Activated CD4-positive, alpha-beta memory T cell treated with anti-CD3 and anti-CD28 coated beads for 36 hours (primary cell): ENCODE measurements around the gene FXYD6. TPM values are rescaled to one million over a fixed set of nuclear protein-coding genes. Genes with fewer than 3 reads are reported as not detected.

Source experiments
- CTCF ChIA-PET: fragments of 350-600 bp; sonication (Branson Sonifier 250); formaldehyde crosslinking; loops from one replicate; lab custom pipeline; 2021; ENCODE audit warnings: antibody characterized with exemption, inconsistent platforms; lab: Charles Lee
- POLR2A ChIA-PET: fragments of 350-600 bp; sonication (Branson Sonifier 250); formaldehyde crosslinking; loops from one replicate; lab custom pipeline; 2021; ENCODE audit warnings: antibody characterized with exemption; lab: Charles Lee
- DNase-seq: peaks from one replicate; pipeline ENCODE4 v3.0.0-alpha.2; 2020
- H3K27ac Mint-ChIP-seq: one replicate; pipeline ENCODE4 v1.8.0; 2021; ENCODE audit warnings: mixed read lengths
- H3K27me3 Mint-ChIP-seq: one replicate; pipeline ENCODE4 v1.8.0; 2021; ENCODE audit warnings: mixed read lengths
- H3K36me3 Mint-ChIP-seq: one replicate; pipeline ENCODE4 v1.8.0; 2021; ENCODE audit warnings: mixed read lengths
- H3K4me1 Mint-ChIP-seq: one replicate; pipeline ENCODE4 v1.8.0; 2021; ENCODE audit warnings: low read depth, mixed read lengths
- H3K4me3 Mint-ChIP-seq: one replicate; pipeline ENCODE4 v1.8.0; 2021; ENCODE audit warnings: mild to moderate bottlenecking, mixed read lengths
- H3K9me3 Mint-ChIP-seq: one replicate; pipeline ENCODE4 v1.8.0; 2021; ENCODE audit warnings: mixed read lengths
- intact Hi-C: fragments of 100-400 bp; cut with micrococcal nuclease; formaldehyde crosslinking; loops from one replicate; pipeline ENCODE4 v1.15.1; 2023
- total RNA-seq, 2 experiments: library from RNA; stranded (reverse); gene quantifications; one replicate each; pipeline ENCODE4 v1.2.3, GENCODE V29; 2021

FXYD6 gene
- total RNA-seq, 2 experiments from 2014 or later: 0.26 to 0.61 TPM

DNA sequence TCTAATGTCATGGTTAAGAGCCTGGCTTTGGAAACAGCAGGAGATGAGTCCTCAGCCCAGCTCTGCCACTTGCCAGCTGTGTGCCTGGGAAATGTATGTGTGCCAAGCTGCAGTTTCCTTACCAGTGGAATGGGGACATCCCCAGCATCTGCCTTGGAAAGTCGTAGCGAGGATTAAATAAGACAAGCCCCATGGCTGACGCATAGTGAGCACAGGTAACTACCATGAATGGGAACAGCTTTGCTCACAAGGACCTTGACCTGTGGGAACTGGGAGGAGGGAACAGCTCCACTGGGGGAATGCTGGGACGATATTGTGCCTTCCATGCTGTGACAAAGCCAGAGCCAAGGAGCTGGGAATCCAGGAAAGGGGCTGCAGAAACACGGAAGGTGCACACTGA lies 76.8 kb downstream of the FXYD6 start:
- Mint-ChIP-seq H3K36me3 (no peaks in the 10 kb centered on the region), H3K27ac (no peak overlapping the region), H3K9me3 (no peaks in the 10 kb centered on the region), H3K4me1 (peaks cover 7% of the 10 kb centered on the region), H3K27me3 (peaks cover 31% of the 10 kb centered on the region), H3K4me3 (no peak overlapping the region)
- DNase-seq: no peak
- POLR2A ChIA-PET: no interaction called here
- intact Hi-C loops: no loop called here
- CTCF ChIA-PET: interaction anchor here (2.8 kb wide), 1 partner anchor 9 kb away, joined by 19 read pairs; no protein-coding TSS in a partner anchor

DNA sequence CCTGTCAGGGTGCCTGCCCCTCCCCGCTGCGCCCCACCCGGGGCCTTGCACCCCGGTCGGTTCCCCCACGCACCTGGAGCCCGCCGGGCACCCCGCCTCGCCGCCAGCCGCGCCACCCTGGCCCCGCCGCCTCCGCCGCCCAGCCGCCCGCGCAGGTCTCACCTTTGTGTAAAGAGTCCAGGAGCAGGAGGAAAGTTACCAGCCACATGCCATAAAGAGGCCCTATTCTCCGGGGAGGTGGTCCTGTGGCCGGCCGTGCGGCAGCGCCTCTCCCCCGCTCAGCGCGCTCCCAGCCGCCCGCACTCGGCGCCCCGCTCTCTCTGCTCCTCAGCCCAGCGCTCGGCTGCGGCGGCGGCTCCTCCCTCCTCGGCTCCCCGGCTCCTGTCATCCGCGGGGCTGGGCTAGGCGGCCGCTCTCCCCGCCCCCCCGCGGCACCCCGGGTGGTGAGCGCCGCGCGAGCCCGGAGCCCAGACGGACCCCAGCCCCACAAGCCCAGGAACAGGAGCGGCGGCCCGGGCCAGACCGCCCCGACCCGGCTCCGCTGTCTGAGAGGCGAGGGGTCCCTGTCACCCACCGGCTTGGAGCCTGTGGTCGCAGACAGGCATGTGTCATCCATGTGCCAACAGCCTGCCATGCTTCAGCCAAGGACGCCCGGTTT lies 79.5 kb downstream of the FXYD6 start, which contains the start of gene DSCAML1:
Gene DSCAML1, minus strand, starts transcription at position 345 of the 658 bp plus-strand sequence. Its CDS starts 137 bp downstream, at position 208.
- ChIA-PET POLR2A (no interaction called here), CTCF (interaction anchor here (1.3 to 2.8 kb wide), 3 partner anchors 11 to 371 kb away, joined by 3 to 19 read pairs (median 8); no protein-coding TSS in a partner anchor)
- no peaks in the 10 kb centered on the region for H3K9me3 Mint-ChIP-seq
- intact Hi-C loops: no loop called here
- no peak within 1 kb of the TSS for H3K4me3 Mint-ChIP-seq
- DNase-seq: peak; percentile 42
- no peak within 1 kb of the TSS for H3K27ac Mint-ChIP-seq
- peaks cover 53% of the 10 kb centered on the region for H3K27me3 Mint-ChIP-seq
- peaks cover 7% of the 10 kb centered on the region for H3K4me1 Mint-ChIP-seq
- no peaks in the 10 kb centered on the region for H3K36me3 Mint-ChIP-seq

DNA sequence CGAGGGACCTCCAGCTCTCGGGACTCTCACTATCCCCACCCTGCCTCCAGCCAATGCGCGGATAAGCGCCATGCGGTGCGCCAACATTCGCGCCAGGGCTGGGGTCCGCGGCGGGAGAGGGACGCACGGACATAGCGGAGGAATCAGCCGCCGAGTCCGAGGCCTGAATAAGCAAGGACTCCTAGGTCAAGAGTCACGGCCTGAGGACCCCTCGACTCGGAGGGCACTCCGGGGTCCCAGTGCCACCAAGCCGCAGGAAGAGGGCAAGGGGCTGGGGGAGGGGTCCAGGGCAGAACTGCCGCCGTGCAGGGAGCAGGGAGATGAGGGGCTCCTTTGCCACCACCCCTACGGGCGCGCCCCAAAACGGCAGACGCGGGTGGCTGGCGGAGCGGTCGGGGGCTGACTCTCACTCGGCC lies 80.0 kb downstream of the FXYD6 start:
- CTCF ChIA-PET: no interaction called here
- no peak overlapping the region for H3K4me3 Mint-ChIP-seq

DNA sequence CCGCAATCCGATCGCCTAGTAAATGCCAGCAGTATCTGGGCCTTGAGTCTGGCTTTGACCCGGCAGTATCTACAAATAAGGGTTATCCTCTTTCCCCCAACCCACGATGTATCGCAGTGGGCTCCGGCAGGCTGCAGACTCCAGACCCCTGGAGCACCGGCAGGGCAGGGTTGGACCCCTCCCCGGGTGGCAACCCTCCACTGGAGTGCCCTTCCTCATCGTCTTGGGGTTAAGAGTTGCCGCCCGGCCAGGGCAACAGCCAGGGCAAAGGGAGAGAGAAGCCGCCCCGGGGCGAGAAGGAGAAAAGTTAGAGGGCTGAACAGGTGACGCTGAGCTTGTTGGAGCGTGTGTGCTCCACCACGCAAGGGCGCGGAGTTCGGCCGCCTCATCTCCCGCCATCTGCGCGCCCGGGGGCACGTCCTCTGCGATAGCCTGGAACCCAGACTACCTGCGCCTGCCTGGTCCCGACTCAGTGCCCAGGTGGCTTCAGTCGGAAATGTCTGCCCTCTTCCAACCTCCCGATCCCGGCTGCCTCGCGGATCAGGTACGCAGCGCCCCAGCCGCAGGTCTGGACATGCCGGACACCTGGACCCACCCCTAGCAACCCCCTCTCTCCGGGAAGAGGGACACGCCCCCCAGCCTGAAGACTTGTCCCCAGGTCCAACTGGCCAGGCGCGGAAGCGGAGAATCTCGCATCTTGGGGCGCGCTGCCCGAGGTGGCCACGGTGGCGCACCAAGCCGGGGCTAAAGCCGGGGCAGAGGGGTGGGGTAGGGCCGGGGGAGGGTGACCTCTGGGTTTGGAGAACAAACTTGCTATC lies 80.6 kb downstream of the FXYD6 start:
- no peak overlapping the region for H3K4me3 Mint-ChIP-seq
- no peaks in the 10 kb centered on the region for H3K36me3 Mint-ChIP-seq
- POLR2A ChIA-PET: no interaction called here
- no peak for DNase-seq
- peaks cover 7% of the 10 kb centered on the region for H3K4me1 Mint-ChIP-seq
- H3K27ac Mint-ChIP-seq: no peak overlapping the region
- H3K9me3 Mint-ChIP-seq: no peaks in the 10 kb centered on the region
- peaks cover 53% of the 10 kb centered on the region for H3K27me3 Mint-ChIP-seq
- CTCF ChIA-PET: no interaction called here
- intact Hi-C loops: no loop called here

More for the DNA sequence above, 80.0 kb downstream of the FXYD6 start:
- H3K27ac Mint-ChIP-seq: no peak overlapping the region
- peaks cover 7% of the 10 kb centered on the region for H3K4me1 Mint-ChIP-seq
- no peak for DNase-seq
- H3K9me3 Mint-ChIP-seq: no peaks in the 10 kb centered on the region
- H3K36me3 Mint-ChIP-seq: no peaks in the 10 kb centered on the region
- intact Hi-C loops: no loop called here
- POLR2A ChIA-PET: no interaction called here
- H3K27me3 Mint-ChIP-seq: peaks cover 53% of the 10 kb centered on the region

DNA sequence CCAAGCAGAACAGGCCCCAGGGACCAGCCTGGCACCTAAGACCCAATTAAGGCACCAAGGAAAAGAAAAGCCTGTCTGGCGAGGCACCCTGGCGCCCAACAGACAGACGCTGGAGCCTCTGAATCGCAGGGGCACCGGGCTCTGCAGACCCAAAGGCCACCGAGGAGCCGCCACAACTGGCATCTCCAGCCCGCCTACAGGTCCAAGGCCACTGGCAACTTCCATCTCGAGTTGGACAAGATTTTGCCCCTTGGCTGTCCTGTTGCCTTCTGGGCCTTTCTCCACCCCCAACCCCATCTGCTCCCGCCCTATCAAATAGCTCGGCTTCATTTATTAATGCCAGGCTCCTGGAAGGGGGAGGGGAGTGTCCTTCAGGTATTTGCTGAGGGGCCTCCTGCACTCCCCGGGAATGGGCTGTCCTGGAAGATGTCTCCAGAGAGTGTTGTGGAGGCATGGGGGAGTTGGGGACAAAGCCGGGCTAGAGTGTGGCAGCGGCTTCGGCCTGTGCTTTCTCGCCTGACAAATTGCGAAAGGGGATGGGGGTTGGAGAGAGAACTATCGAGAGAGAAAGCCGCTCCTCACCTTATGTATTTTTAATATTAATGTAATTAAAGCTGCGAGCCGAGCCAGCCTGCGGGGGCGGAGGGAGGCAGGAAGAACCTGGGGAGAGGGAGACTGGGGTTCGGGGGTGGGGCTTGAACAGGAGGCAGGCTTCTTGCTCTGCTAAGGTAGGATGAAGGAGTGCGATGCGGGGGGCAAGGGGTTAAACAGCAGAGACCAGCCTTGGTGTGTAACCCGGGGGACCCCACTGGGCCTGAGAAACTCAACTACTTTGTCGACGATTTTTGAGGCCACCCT lies 81.5 kb downstream of the FXYD6 start:
- Mint-ChIP-seq H3K9me3 (no peaks in the 10 kb centered on the region), H3K36me3 (no peaks in the 10 kb centered on the region), H3K27me3 (peaks cover 59% of the 10 kb centered on the region), H3K4me1 (peaks cover 7% of the 10 kb centered on the region), H3K4me3 (no peak overlapping the region), H3K27ac (no peak overlapping the region)
- POLR2A ChIA-PET: no interaction called here
- DNase-seq: no peak
- intact Hi-C loops: no loop called here
- CTCF ChIA-PET: interaction anchor here (0.6 kb wide), 1 partner anchor 13 kb away, joined by 4 read pairs; no protein-coding TSS in a partner anchor

DNA sequence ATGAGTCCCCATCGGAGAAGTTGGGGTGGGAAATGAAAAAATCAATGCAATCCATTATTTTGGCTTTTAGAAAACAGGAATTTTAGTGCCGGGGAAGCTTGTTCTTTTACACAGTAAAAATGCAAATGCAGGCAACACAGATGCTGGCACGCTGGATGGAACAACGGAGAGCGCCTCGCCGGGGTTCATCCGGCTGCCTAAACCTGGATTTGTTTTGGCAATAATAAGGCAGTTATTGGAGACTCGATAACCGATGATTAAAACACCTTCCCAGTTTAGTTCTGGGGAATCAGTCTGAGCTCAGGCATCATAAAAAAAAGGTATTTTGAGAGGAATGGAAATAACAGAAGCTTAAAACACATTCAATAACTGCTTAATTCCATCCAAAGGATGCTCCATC lies 82.3 kb downstream of the FXYD6 start:
- H3K4me3 Mint-ChIP-seq: no peak overlapping the region
- DNase-seq: no peak
- POLR2A ChIA-PET: no interaction called here
- peaks cover 57% of the 10 kb centered on the region for H3K27me3 Mint-ChIP-seq
- H3K4me1 Mint-ChIP-seq: peaks cover 7% of the 10 kb centered on the region
- CTCF ChIA-PET: interaction anchor here (0.6 kb wide), 1 partner anchor 14 kb away, joined by 4 read pairs; no protein-coding TSS in a partner anchor
- H3K9me3 Mint-ChIP-seq: no peaks in the 10 kb centered on the region
- intact Hi-C loops: no loop called here
- no peaks in the 10 kb centered on the region for H3K36me3 Mint-ChIP-seq
- no peak overlapping the region for H3K27ac Mint-ChIP-seq

DNA sequence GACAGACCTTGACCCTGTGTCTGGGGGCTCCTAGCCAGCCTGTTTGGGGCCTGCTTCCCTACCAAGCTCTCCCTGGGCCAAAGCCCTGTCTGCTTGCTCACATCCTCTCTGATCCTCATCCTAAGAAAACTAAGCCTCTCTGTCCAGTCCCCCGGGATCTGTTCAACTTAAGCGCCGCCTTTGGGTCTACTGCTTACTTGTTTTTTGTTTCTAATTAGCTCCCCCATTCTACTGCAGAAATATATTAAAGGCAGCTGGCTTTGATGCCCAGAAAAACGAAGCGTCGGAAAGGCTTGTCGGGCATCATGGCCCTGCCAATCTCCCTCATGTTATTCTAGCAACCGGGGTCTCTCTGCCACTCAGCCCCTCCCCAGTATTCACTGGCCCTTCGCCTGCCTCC lies 82.9 kb downstream of the FXYD6 start:
- peaks cover 54% of the 10 kb centered on the region for H3K27me3 Mint-ChIP-seq

DNA sequence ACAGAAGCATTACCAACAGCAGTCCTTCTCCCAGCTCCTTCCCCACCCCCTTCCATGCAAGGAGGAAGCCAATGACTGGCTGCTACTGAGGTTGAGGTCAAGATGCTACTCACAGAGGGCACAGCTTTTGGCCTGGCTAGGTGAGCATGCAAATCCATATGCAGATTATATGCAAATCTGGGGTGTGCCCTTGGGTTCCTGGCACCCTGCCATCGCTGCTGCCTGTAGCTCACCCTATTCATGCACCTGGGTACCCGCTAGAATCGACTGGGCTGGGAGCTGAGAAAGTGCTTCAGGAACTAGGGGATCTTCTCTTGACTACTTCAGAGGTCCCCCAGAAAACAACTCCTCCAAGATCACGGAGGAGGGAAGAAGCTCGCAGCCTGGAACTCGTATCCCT lies 83.5 kb downstream of the FXYD6 start:
- H3K27me3 Mint-ChIP-seq: peaks cover 54% of the 10 kb centered on the region
- H3K4me1 Mint-ChIP-seq: peaks cover 7% of the 10 kb centered on the region
- H3K4me3 Mint-ChIP-seq: no peak overlapping the region
- ChIA-PET POLR2A (no interaction called here), CTCF (interaction anchor here (0.6 kb wide), 1 partner anchor 143 kb away, joined by 3 read pairs; no protein-coding TSS in a partner anchor)
- no peak overlapping the region for H3K27ac Mint-ChIP-seq
- DNase-seq: no peak
- H3K9me3 Mint-ChIP-seq: no peaks in the 10 kb centered on the region
- H3K36me3 Mint-ChIP-seq: no peaks in the 10 kb centered on the region
- intact Hi-C loops: no loop called here

More for the DNA sequence above, 82.9 kb downstream of the FXYD6 start:
- CTCF ChIA-PET: interaction anchor here (0.6 kb wide), 1 partner anchor 143 kb away, joined by 3 read pairs; no protein-coding TSS in a partner anchor
- H3K36me3 Mint-ChIP-seq: no peaks in the 10 kb centered on the region
- no peaks in the 10 kb centered on the region for H3K9me3 Mint-ChIP-seq
- peaks cover 7% of the 10 kb centered on the region for H3K4me1 Mint-ChIP-seq
- intact Hi-C loops: no loop called here
- no peak overlapping the region for H3K27ac Mint-ChIP-seq
- DNase-seq: no peak
- POLR2A ChIA-PET: no interaction called here
- no peak overlapping the region for H3K4me3 Mint-ChIP-seq

DNA sequence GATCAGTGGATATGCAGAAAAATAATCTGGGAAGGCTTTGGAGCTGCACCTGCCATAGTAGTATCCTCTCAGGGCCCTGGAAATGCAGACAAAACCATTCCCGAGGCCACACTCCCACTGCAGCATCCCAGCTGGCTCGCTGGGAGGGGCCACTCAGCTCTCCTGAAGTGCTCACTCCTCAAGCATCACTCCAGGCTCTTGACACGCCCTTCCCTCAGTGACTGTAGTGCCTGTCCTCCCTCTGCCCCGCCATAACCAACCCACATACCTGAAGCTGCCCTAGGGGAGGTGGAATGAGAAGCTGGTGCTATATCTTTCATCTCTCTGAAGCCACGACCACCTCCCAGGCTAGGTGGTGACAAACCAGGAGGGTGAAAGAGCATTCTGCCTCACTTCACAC lies 84.2 kb downstream of the FXYD6 start:
- H3K36me3 Mint-ChIP-seq: no peaks in the 10 kb centered on the region
- POLR2A ChIA-PET: no interaction called here
- CTCF ChIA-PET: no interaction called here
- intact Hi-C loops: no loop called here
- H3K9me3 Mint-ChIP-seq: no peaks in the 10 kb centered on the region
- H3K4me3 Mint-ChIP-seq: no peak overlapping the region
- H3K27ac Mint-ChIP-seq: no peak overlapping the region
- H3K27me3 Mint-ChIP-seq: peaks cover 53% of the 10 kb centered on the region
- DNase-seq: no peak
- H3K4me1 Mint-ChIP-seq: peaks cover 4% of the 10 kb centered on the region

DNA sequence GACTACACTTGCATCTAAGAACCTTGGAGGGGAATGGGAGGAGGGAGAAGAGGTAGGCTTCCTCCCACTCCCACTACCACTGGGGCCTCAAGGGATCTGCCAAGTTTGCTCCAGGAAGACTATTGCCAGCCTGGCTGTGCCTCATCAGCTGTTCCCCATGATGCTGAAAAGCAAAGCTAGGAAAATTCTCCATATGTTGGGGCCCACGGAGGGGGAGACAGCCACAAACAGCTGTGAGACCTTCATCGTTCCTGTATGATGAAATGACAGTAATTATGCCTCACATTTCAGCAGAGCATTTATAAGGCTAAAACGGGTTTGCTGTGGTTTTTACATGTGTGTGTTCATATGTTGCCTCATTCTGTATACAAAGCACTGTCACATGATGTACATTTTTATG lies 86.2 kb downstream of the FXYD6 start:
- H3K27ac Mint-ChIP-seq: no peak overlapping the region
- CTCF ChIA-PET: no interaction called here
- H3K9me3 Mint-ChIP-seq: no peaks in the 10 kb centered on the region
- intact Hi-C loops: no loop called here
- POLR2A ChIA-PET: no interaction called here
- no peaks in the 10 kb centered on the region for H3K4me1 Mint-ChIP-seq
- H3K36me3 Mint-ChIP-seq: no peaks in the 10 kb centered on the region
- no peak for DNase-seq
- H3K4me3 Mint-ChIP-seq: no peak overlapping the region
- peaks cover 52% of the 10 kb centered on the region for H3K27me3 Mint-ChIP-seq

DNA sequence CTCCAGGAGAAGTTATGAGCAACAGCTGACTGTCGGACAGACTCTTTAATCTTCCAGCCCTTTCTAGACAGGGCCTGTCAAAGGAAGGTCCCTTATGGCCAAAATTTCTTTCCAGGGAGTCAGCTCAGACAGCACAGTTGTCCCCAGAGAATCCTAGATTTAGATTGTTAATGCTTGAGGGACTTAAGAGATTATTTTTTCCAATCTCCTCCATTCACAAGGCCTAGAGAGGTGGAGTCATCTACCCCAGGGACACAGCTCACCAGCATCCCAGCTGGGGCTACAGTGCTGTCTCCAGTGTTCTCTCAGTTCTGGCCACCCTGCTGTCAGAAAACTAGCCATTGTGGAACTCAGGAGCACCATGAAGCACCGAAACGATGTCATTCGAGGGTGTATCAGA lies 87.2 kb downstream of the FXYD6 start:
- Mint-ChIP-seq H3K36me3 (no peaks in the 10 kb centered on the region), H3K27ac (no peak overlapping the region), H3K27me3 (peaks cover 49% of the 10 kb centered on the region), H3K4me1 (no peaks in the 10 kb centered on the region), H3K4me3 (no peak overlapping the region), H3K9me3 (no peaks in the 10 kb centered on the region)
- ChIA-PET CTCF (interaction anchor here (1.5 kb wide), 1 partner anchor 18 kb away, joined by 6 read pairs; no protein-coding TSS in a partner anchor), POLR2A (no interaction called here)
- DNase-seq: no peak
- intact Hi-C loops: no loop called here
